Measurements from ENCODE around the gene DCLK3.

Gene DCLK3

DNA sequence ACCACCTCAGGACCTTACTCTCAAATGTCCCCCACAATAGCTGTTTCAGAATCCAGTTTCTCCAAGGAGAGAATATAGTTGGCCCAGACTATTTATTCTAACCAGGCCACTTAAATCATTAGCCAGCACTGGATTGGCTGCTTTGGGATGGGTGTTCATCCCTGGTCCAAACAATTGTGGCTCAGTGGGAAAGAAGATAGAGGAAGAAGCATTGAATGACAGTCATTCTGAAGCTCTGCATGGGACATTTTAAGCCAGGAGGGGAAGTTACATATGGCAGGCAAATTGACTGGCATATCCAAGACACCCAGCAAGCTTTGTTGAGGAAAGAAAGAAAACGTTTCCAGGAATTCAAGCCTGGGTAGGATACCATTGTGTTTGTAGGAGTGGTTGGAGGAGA, 5.6 kb upstream of the DCLK3 start:
- no peak for DNase-seq (ENCODE audit: low read depth in 3 of 3, low spot score in 1 of 3)

DNA sequence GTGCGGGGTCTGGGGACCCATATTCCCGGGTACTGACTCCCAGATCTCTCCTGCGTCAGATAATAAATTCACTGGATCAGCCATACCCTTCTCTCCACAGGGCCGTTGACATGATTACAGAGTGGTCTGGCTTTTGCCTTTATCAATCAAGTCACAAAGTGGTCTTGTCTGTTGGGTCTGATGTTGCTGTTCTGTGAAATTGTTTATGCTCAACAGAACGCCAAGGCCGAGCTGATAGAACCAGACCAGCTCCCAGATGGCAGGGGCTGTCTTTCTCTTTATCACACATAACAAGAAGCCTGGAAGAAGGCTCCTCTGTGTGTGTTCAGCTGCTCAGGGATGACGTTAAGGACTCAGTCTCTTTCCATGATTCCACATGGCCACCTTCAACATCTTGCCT, 751 bp upstream of the DCLK3 start:
- no peak for DNase-seq (ENCODE audit: low read depth in 3 of 3, low spot score in 1 of 3)

DNA sequence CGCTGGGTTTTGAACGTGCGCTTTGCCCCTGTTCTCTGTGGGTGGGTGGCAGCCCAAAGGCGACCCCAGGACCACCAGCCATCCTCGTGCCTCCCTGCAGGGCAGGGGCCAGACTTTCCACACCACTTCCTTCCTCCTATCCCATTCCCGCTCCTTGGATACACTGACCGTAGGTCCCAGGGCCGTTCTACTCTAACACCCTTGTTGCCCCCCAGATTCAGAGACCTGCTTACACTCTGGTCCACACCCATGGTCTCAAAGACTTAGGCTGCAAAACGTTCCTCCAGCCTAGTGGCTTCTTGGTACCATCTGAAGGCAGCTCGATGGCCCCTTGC, 318 bp upstream of the DCLK3 start:
- no peak for DNase-seq (ENCODE audit: low read depth in 3 of 3, low spot score in 1 of 3)

DNA sequence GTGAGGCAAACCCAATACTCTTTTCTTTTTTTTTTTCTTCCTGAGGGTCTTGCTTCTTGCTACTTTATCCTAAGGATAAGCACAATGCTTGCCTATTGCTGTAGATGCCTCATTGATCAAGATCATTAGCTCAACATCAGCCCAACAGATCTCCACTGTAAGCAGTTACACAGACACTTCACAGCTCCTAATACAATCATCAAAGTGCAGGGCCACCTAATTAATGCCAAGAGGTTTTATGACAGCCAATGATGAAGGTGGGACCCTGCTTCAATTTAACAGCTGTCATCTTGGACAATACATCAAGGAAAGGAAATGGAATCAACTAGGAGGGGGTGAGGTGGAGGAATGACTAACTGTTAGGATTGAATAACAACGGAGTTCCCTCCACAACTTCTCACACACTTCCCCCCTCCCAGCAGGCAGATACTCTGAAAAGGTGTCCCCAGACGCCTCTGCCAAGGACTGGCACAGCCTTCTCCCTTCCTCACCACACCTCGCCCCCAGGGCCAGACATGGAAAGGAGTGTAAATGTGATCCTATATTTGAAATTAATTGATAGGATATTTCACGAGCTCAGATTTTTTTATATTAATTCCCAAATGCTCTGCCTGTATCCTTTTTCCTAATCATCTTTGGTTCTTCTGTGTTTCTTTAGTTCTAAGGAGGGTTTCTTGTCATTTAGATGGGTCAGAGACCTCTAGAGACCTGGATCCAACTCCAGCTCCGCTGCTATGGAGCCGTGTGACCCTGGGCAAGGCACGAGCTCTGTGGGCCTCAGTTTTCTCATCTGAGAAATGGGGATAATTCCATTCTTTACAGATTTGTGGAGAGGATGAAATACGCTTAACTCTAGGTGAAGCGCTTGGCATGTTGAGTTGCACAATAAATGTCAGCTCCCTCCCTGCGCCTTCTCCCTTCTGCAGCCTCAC, 1.2 kb downstream of the DCLK3 start:
- no peak for DNase-seq (ENCODE audit: low read depth in 3 of 3, low spot score in 1 of 3)

DNA sequence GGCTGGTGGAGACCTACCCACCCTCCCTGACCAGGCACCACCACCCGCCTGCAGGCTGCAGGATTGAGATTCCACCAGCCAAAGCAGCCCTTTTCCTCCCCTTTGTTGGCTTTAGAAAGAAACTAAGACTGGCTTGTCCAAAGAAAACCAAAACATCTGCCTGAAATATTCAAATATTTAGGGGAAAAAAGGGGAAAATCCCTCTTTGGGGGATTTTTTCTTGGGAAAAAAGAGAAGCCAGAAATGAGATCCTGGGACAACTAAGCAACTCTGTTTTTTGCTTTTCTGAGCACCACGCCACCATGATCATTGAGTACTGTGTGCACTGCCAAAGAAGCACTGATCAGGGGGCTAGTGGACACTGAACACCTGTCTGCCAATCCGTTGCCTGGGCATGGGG, 2.6 kb downstream of the DCLK3 start:
- no peak for DNase-seq (ENCODE audit: low read depth in 3 of 3, low spot score in 1 of 3)

DNA sequence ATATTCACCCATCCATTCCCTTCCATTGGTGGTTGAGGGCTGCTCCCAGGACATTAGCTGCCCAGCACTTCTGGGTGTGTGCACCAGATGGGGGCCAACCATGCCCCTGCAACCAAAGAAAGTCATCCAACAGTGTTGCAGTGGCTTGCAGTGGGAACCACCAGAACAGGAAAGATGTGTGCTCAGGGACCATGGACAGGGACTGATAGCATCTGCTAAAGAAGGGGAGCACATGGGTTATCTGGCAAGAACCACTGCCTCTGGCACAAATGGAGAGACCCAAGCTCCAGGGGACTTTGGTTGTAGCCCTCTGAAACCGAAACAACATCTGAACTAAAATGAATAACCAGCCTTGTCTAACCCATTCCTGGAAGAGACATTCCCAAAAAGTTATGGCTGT, 8.1 kb downstream of the DCLK3 start:
- no peak for DNase-seq (ENCODE audit: low read depth in 3 of 3, low spot score in 1 of 3)

DNA sequence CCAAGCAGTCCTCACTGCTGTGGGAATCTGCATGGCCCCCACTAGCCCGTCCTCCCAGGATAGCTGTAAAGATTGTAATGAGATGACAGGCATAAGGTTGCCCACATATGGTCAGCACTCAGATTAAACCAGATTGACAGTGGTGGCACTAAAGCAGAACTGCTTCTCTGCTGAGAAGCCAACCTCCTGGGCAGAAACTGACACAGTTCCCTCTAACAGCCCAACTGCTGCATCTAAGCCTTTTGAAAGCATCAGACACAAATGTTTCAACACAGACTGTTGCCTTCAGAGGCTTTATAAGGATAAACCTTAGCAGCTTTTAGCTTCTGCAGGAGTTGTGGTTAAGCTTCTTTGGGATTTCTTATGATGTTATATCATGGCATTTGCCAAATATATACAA, 13.0 kb downstream of the DCLK3 start:
- DNase-seq (ENCODE audit: low read depth in 3 of 3, low spot score in 1 of 3): no peak

DNA sequence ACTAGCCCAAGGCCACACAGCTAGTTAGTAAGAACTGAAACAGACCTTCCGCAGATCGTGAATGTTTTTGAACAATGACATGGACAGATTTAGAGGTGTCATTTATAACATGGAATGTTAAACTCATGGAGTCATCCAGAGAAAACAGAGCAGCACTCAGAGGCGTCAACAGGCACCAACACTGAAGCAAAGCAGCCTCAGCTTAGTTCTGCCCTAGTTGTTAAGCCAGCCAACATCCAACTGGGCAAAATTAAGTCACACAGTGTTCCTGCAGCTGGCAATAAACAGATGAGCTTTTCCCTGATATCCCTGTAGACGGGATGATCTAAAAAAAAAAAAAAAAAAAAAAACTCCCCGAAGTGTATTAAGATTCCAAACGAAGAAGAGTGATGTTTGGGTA, 13.6 kb downstream of the DCLK3 start:
- no peak for DNase-seq (ENCODE audit: low read depth in 3 of 3, low spot score in 1 of 3)

DNA sequence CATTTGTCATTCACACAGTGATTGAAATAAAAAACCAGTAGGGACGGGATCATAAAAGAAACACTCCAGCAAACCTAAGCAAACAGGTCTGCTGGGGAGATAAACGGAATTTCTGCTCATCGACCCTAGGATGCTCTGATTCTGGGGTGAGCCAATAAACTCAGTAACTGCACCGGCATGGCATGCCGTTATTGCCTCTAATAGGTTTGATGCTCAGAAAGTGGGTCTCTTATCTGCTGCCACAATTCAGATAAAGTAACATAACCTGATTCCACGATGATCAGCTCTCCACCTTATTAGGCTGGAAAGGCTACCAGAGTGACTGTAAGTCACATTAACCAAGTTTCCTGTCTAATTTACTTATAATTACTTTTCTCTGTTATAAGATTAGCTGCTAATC, 19.6 kb downstream of the DCLK3 start:
- no peak for DNase-seq (ENCODE audit: low read depth in 3 of 3, low spot score in 1 of 3)

DNA sequence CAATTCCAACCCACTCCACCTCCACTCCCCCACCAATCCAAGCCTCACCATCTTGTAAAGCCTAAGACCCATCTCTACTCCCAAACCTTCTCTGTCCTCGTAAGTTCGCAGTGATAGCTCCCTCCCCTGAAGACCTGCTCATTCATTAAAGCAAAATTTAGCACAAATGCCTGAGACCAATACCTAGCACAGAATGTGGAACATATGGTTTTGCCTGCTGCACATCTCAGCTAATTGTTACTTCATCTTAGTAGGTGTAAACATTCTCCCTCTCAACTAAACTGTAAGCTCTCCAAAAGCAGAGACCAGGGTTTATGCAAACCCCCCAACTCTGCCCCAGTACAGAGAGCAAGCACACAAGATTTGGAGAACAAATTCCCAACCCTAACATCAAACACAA, 20.5 kb downstream of the DCLK3 start:
- DNase-seq (ENCODE audit: low read depth in 3 of 3, low spot score in 1 of 3): no peak

DNA sequence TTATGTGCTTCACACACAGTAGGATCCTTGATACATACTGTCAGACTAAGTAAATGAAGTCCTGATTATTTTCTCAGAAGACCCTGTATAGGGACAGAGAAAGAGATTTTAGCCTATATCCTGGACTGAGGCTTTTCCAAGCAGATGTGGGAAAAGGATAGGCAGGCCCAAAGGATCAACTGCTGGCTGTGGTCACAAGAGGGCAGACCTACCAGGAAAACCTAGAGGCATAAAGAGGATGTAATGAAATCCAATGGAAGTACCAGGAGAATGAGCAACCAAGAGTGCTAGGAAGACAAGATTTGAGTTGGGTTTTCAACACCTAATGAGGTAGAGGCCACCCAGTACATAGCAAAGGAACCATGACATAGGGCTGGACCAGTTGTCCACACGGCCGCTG, 23.1 kb downstream of the DCLK3 start:
- DNase-seq (ENCODE audit: low read depth in 3 of 3, low spot score in 1 of 3): no peak

DNA sequence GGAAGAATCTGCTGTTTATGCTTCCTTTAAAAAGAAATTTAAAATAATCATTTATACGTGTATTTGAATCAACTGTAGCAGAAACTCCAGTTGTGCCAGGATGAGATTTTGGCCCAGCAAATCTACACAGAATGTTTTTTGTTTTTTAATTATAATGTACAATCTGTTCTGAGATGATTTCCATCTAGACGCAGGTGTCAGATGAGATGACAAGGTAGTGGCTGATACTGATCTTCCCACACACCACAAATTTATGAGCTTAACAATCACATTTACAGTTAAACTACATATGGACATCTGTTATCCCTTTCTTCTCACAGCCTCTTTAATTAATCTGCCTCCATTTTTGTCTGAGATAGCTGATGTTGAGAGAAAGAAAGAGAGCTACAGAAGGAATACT, 23.6 kb downstream of the DCLK3 start:
- DNase-seq (ENCODE audit: low read depth in 3 of 3, low spot score in 1 of 3): no peak

DNA sequence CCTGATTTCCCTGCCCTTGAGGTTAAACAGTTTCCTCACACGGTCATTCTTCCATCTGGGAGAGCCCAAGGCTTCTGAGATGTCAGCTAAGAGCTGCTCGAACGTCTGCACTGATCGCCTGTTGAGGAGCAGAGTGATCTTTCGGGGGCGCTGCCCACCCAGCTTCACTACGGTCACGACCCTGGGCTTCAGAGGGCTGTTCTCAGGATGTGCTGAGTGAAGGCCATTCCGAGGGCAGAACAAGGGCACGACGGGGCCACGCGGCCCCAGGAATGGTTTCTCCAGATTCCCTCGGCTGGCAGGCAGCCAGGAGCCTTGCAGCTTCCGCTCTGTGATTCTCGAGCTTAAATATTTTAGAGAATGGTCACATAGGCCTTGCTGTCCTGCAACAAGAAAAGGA, 25.7 kb downstream of the DCLK3 start:
- DNase-seq (ENCODE audit: low read depth in 3 of 3, low spot score in 1 of 3): no peak

DNA sequence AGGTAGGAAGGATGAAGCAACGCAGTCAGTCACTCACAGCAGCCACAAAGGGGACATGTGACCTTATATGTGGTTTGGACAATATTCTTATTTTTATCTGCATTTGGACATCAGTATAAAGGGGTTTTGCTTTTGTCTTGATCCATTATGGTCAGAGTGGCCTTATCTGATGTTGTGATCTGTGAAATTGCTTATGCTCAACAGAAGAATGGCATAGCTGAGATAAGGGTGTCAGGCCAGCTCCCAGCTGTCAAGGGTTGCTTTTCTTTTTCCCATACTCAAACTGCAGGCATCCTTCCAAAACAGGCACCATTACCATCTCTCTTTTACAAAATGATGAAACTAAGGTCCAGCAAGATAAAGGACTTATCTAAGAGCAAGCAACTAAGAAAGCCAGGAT, 28.1 kb downstream of the DCLK3 start:
- DNase-seq (ENCODE audit: low read depth in 3 of 3, low spot score in 1 of 3): no peak

DNA sequence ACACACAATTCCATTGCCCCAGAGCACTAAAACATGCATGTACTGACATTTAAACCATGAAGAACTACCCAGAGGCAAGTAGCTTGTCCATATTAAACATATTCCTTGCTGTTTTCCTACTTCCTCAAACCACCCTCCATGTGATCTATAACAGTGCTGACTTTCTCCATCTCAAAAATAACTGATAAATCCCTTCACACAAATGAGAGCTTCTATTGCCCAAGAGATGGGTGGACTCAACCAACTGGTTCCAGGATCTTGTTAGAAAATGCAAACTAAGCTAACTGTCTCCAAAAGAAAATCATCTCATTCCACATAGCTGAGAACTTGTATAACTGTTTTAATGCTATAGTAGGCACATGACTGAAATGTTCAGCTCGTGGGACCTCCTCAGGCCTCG, 29.6 kb downstream of the DCLK3 start:
- no peak for DNase-seq (ENCODE audit: low read depth in 3 of 3, low spot score in 1 of 3)

DNA sequence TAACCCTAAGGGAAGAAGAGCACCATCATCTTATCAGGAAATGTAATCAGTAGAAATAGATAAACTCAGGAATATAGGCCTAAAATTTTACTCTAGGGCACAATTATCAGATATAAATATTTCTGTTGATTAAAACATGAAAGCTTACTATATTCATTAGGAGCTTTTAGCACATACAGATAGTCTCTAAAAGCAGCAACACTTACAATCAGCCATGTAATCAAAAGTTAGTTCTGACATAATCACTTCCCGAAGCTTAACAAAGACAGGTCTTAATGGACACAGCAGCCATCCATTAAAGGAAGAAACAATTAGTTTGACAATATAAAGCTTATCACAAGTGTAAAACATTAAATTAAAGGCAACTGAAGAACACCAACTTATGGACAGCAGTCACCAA, 30.6 kb downstream of the DCLK3 start:
- DNase-seq (ENCODE audit: low read depth in 3 of 3, low spot score in 1 of 3): no peak

DNA sequence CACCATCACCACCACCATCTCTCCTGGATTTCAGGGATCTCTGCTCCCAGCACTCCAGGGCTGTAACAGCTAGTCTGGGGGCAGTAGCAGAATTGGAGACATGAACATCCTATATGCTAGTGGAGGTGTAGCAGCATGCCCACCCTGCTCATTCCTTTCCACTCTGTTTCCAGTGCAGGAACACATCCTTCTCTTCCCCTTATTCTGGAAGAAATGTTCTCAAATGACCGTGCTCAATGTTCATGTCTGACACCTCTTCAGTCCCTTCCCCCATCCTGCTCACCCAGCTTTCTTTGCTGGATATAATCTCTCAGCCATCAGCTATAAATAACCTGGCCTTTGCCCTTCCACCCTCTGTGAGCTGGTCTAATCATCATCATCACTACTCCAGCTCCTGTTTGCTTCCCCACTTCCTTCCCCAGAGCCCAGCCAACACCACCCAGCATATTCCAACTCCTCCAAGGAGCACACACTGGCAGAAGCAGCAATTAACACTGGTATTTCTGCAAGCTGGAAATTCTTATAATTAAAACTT, 31.1 kb downstream of the DCLK3 start:
- no peak for DNase-seq (ENCODE audit: low read depth in 3 of 3, low spot score in 1 of 3)

DNA sequence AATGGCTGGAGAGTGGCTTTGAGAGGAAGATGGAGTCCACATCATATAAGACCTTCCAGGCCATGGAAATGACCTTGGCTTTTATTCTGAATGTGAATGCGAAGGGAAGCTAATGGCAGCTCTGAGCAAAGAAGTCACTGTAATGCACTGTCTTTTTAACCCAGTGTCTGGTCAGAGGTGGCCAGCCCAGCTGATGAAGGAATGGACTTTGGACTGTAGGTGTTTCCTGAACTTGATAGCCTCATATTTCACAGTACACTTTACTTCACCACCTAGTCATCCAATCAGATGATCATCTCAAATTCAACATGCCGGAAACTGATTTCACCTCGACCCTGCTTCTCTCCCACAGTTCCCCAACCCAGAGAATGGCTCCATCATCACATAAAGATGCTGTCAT, 33.4 kb downstream of the DCLK3 start:
- no peak for DNase-seq (ENCODE audit: low read depth in 3 of 3, low spot score in 1 of 3)

DNA sequence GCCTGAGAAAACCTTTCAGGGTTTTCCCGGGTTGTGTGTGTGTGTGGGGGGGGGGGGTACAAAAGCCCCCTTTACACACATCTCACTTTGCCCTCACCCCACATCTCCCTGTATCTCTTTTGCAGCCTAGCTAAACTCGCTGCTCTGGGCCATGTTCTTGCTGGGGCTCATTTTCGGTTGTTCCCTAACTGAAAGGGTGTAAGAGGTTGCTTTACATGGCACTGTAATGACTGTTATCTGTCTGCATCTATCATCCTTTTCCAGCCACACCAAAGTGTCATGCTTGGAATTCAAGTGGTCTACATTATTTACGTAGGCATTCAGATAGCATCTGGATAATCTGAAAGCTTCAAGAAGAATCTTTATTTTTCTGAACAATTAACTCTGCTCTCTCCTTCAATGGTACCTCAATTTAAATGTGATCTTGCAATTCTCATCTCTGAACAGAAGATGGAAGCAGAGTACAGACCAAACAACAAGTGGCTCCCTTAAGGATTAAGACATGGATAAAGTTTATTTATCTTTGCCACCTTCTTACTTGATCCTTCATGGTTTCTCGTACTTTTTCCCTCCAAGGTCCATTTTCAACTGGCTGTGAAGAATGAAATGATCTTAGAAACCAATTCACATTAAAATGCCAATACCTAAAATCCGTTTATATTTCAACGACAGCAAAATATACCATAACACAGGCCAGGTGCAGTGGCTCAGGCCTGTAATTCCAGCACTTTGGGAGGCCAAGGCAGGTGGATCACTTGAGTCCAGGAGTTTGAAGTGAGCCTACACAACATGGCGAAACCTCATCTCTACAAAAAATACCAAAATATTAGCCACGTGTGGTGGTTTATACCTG, 34.9 kb downstream of the DCLK3 start:
- DNase-seq (ENCODE audit: low read depth in 3 of 3, low spot score in 1 of 3): no peak

DNA sequence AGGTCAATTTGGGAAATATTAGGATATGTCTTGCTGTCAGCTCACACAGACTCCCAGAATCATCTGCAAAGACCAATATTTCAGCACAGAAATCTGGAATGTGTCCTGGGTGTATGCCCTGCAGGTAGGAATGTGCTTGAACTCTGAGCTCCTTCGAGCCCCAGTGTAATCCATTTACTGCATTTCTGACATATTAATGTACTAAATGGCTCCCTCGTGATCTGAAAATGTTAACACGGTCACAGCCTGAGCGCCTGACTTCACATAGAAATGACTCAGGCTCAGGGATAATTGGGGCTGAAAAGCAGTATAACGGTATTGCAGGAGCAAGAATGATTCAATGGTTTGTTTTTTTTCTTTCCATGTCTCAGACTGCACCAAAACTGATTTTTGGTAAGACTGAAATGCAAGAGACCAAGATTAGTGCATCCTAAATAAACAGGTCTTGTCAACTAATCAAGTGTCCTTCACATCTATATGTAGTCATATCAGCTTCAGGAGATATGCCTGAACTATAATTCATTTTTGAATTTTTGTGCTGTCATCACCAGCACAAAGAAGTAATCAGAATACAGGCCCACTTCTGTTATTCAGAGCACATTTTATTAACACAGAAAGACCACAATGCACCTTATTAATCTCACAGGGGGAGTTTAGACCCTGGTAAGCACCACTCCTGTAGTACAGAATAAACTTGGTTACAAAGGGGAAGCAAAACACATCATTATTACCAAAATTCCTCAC, 49.8 kb downstream of the DCLK3 start:
- DNase-seq (ENCODE audit: low read depth in 3 of 3, low spot score in 1 of 3): no peak

DNA sequence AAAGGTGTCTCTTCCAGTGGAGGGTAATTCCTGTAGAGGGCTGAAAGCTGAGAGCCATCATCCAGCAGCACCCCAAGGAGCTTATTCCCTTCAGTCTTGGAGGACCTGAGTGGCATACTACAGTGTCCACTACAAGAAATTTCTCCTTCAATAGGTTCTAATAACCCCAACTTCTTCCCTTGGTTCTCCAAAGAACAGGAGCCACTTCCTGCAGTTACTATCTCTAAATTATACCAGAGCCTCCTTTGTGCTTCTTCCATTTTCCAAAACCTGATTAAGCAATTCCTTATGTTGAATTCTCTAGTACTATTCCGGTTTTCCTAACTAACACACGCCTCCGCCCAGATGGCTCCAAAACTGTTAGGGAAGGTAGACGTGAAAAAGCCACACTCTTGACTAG, 50.4 kb downstream of the DCLK3 start:
- DNase-seq (ENCODE audit: low read depth in 3 of 3, low spot score in 1 of 3): no peak

DNA sequence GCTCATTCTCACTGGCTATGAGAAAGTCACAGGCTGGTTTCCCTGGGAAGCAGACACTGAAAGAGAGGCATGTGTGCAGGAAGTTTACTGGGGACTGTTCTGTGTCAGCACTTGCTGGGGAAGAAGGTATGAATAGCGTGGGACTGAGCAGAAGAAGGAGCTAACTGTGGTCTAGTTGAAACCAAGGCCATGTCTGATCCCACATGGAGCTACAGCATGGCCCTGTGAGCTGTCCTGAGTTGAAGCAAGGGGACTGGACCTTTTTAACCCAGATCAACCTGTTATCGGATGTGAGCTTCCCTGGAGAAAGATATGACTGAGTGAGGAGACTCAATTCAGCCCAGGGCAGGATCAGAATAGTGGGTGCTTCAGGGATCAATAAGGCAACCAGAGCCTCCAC, 53.7 kb downstream of the DCLK3 start:
- no peak for DNase-seq (ENCODE audit: low read depth in 3 of 3, low spot score in 1 of 3)

Measured in stimulated activated CD4-positive, alpha-beta T cell treated with anti-CD3 and anti-CD28 coated beads, TNF-alpha, amount 100 ng/mL, for 1 hour (primary cell).